H9 (cell line): ENCODE results near the gene MDFI. TPM values are rescaled to one million over a fixed set of nuclear protein-coding genes. Genes with fewer than 3 reads are reported as not detected.
"Not testable (repeated sequence)": the region's sequence is repeated elsewhere in the genome, so short reads cannot be mapped to it uniquely, and the experiment has no call there.

Source experiments
- DNase-seq: peaks from one replicate; pipeline ENCODE4 v3.0.0-alpha.2; 2017
- H2AFZ ChIP-seq: one replicate; pipeline ENCODE4 v1.6.1; 2013; ENCODE audit warnings: mild to moderate bottlenecking, low read length, control low read depth, moderate library complexity
- H2AK5ac ChIP-seq: 2 replicates; pipeline ENCODE4 v1.6.1; 2013; ENCODE audit warnings: low read length, control low read depth, mixed read lengths; ENCODE audit not compliant: insufficient read length
- H2BK120ac ChIP-seq: one replicate; pipeline ENCODE4 v1.6.1; 2013; ENCODE audit warnings: low read depth, mild to moderate bottlenecking, low read length, control low read depth, inconsistent platforms; ENCODE audit not compliant: poor library complexity, severe bottlenecking
- H2BK12ac ChIP-seq: 2 replicates; pipeline ENCODE4 v1.6.1; 2013; ENCODE audit warnings: low read length, control low read depth, mixed read lengths, low read depth; ENCODE audit not compliant: insufficient read length
- H2BK15ac ChIP-seq: 2 replicates; pipeline ENCODE4 v1.6.1; 2013; ENCODE audit warnings: low read depth, low read length, control low read depth
- H2BK20ac ChIP-seq: one replicate; pipeline ENCODE4 v1.6.1; 2013; ENCODE audit warnings: low read depth, mild to moderate bottlenecking, low read length, control low read depth, inconsistent platforms; ENCODE audit not compliant: poor library complexity, severe bottlenecking
- H2BK5ac ChIP-seq: 2 replicates; pipeline ENCODE4 v1.6.1; 2013; ENCODE audit warnings: low read length, control low read depth, mixed read lengths; ENCODE audit not compliant: insufficient read length
- H3K14ac ChIP-seq: 2 replicates; pipeline ENCODE4 v1.6.1; 2013; ENCODE audit warnings: low read length, control low read depth; ENCODE audit not compliant: insufficient read depth
- H3K18ac ChIP-seq: 2 replicates; pipeline ENCODE4 v1.6.1; 2013; ENCODE audit warnings: low read depth, mild to moderate bottlenecking, mixed read lengths, low read length, control low read depth; ENCODE audit not compliant: insufficient read length
- H3K23ac ChIP-seq: 2 replicates; pipeline ENCODE4 v1.6.1; 2013; ENCODE audit warnings: low read length, control low read depth, mixed read lengths, low read depth; ENCODE audit not compliant: insufficient read length
- H3K23me2 ChIP-seq: 2 replicates; pipeline ENCODE4 v1.6.1; 2013; ENCODE audit warnings: low read depth, mild to moderate bottlenecking, mixed read lengths, low read length, control low read depth; ENCODE audit not compliant: insufficient read length, poor library complexity, severe bottlenecking
- H3K27ac ChIP-seq: 2 replicates; pipeline ENCODE4 v1.5.1; 2013; ENCODE audit warnings: low read length, control low read depth, mixed read lengths, low read depth; ENCODE audit not compliant: insufficient read length
- H3K27me3 ChIP-seq: 2 replicates; pipeline ENCODE4 v1.6.1; 2013; ENCODE audit warnings: low read length, control low read depth, inconsistent platforms; ENCODE audit not compliant: insufficient read depth
- H3K4ac ChIP-seq: 2 replicates; pipeline ENCODE4 v1.6.1; 2013; ENCODE audit warnings: low read depth, mild to moderate bottlenecking, control low read depth, inconsistent platforms, low read length, moderate library complexity
- H3K4me1 ChIP-seq: 2 replicates; pipeline ENCODE4 v1.6.1; 2013; ENCODE audit warnings: low read length, control low read depth, inconsistent platforms; ENCODE audit not compliant: insufficient read depth
- H3K4me2 ChIP-seq: 2 replicates; pipeline ENCODE4 v1.6.1; 2013; ENCODE audit warnings: low read length, control low read depth, mixed read lengths; ENCODE audit not compliant: insufficient read length, insufficient read depth
- H3K56ac ChIP-seq: 2 replicates; pipeline ENCODE4 v1.6.1; 2013; ENCODE audit warnings: low read depth, mild to moderate bottlenecking, mixed read lengths, low read length, control low read depth; ENCODE audit not compliant: insufficient read length
- H3K79me1 ChIP-seq: 2 replicates; pipeline ENCODE4 v1.6.1; 2013; ENCODE audit warnings: low read depth, mild to moderate bottlenecking, moderate library complexity, low read length, control low read depth, inconsistent platforms; ENCODE audit not compliant: insufficient read depth, poor library complexity, severe bottlenecking
- H3K79me2 ChIP-seq: 2 replicates; pipeline ENCODE4 v1.6.1; 2013; ENCODE audit warnings: low read length, control low read depth, inconsistent platforms; ENCODE audit not compliant: insufficient read depth
- H3K9ac ChIP-seq: 2 replicates; pipeline ENCODE4 v1.6.1; 2013; ENCODE audit warnings: low read length, control low read depth, mixed read lengths; ENCODE audit not compliant: insufficient read length; ENCODE audit errors: extremely low read depth
- H3K9me3 ChIP-seq: one replicate; pipeline ENCODE4 v1.6.1; 2013; ENCODE audit warnings: low read depth, low read length, inconsistent platforms; ENCODE audit not compliant: control insufficient read depth
- H3T11ph ChIP-seq: one replicate; pipeline ENCODE4 v1.6.1; 2013; ENCODE audit warnings: mild to moderate bottlenecking, low read length, control low read depth, inconsistent platforms
- H4K20me1 ChIP-seq: one replicate; pipeline ENCODE4 v1.6.1; 2013; ENCODE audit not compliant: control insufficient read depth, insufficient read length, insufficient read depth
- H4K5ac ChIP-seq: 2 replicates; pipeline ENCODE4 v1.6.1; 2013; ENCODE audit warnings: low read depth, mild to moderate bottlenecking, mixed read lengths, low read length, control low read depth; ENCODE audit not compliant: insufficient read length
- H4K8ac ChIP-seq: replicated peaks from 2 replicates; pipeline ENCODE4 v1.6.1; 2013; ENCODE audit warnings: low read length, control low read depth, mixed read lengths, low read depth; ENCODE audit not compliant: insufficient read length
- H4K91ac ChIP-seq: 2 replicates; pipeline ENCODE4 v1.6.1; 2013; ENCODE audit warnings: low read depth, mild to moderate bottlenecking, moderate library complexity, mixed read lengths, low read length, control low read depth; ENCODE audit not compliant: insufficient read length
- H3K27ac Mint-ChIP-seq, 3 experiments: 2 replicates in 2 of 3; 3 replicates in 1 of 3; pipeline ENCODE4 v1.8.0; 2020 to 2021; ENCODE audit warnings: mixed read lengths in 3 of 3, mild to moderate bottlenecking in 1 of 3, moderate library complexity in 1 of 3
- H3K27me3 Mint-ChIP-seq: 2 replicates; pipeline ENCODE4 v1.8.0; 2021; ENCODE audit warnings: low read depth, mild to moderate bottlenecking, moderate library complexity, mixed read lengths
- H3K36me3 Mint-ChIP-seq, 3 experiments: 2 replicates in 2 of 3; 3 replicates in 1 of 3; pipeline ENCODE4 v1.8.0; 2020 to 2021; ENCODE audit warnings: low read depth in 3 of 3, mixed read lengths in 3 of 3; ENCODE audit not compliant: insufficient read depth in 1 of 3
- H3K4me1 Mint-ChIP-seq, 2 experiments: 2 replicates each; pipeline ENCODE4 v1.8.0; 2020; ENCODE audit warnings: mixed read lengths in 2 of 2
- H3K4me3 Mint-ChIP-seq, 2 experiments: 2 replicates in 1 of 2; 3 replicates in 1 of 2; pipeline ENCODE4 v1.8.0; 2020 to 2021; ENCODE audit warnings: mild to moderate bottlenecking in 2 of 2, mixed read lengths in 2 of 2, moderate library complexity in 1 of 2
- H3K9me3 Mint-ChIP-seq, 2 experiments: 2 replicates in 1 of 2; 3 replicates in 1 of 2; pipeline ENCODE4 v1.8.0; 2020; ENCODE audit warnings: mild to moderate bottlenecking in 2 of 2, mixed read lengths in 2 of 2, moderate library complexity in 1 of 2
- CTCF ChIP-seq: fragments of 200-600 bp; sonication (generic); conservative IDR thresholded peaks from 3 replicates; pipeline ENCODE4 v1.8.0; 2021; ENCODE audit warnings: antibody characterized with exemption, mild to moderate bottlenecking
- WGBS: extraction: QIAGEN DNeasy Blood & Tissue Kit; methylation state at CpG from one replicate; pipeline ENCODE4 v1.1.7; 2013; ENCODE audit warnings: missing lambda C conversion rate, low lambda C conversion rate, mixed read lengths; ENCODE audit not compliant: insufficient read length; ENCODE audit errors: extremely low coverage; 5-methylcytosine and 5-hydroxymethylcytosine counted together
- total RNA-seq: library from RNA; stranded (reverse); gene quantifications from 2 replicates; pipeline ENCODE4 v1.2.1, GENCODE V29; 2021

The MDFI gene
- total RNA-seq, 1 experiment from 2014 or later = 45.0 TPM

DNA sequence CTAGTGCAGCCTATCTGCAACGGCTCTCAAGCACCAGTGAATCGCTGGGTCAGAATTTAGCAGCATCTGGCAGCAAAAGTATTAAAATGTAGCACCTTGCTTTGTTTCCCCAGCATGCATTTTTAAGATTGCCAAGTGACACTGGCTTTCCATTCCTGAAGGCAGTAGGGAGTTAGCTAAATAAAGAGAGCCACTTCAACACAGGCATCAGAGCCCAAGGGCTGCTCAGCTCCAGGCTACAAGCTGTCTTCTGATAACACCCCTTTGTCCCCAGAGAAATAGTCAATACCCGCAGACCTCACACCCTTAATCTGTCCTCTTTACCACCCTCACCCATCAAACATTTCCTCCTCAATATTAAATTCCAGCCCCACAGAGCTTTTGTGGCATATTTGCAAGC, 19.7 kb upstream of the MDFI start:
- peaks cover 15 to 19% of the 10 kb centered on the region in 2 experiments for H3K4me1 Mint-ChIP-seq
- Histone ChIP-seq H2BK5ac (no peak overlapping the region), H3K23me2 (no peaks in the 10 kb centered on the region), H3K23ac (no peak overlapping the region), H3K4me2 (no peak overlapping the region), H4K20me1 (no peaks in the 10 kb centered on the region), H3K9ac (no peak overlapping the region), H3K18ac (no peak overlapping the region), H4K91ac (no peak overlapping the region), H3K79me2 (no peaks in the 10 kb centered on the region), H3K27ac (no peak overlapping the region), H3K9me3 (peaks cover under 1% of the 10 kb centered on the region), H2BK15ac (no peak overlapping the region), H3K27me3 (no peaks in the 10 kb centered on the region), H2AFZ (no peak overlapping the region), H3K4ac (no peak overlapping the region), H3K4me1 (no peaks in the 10 kb centered on the region), H2BK20ac (no peak overlapping the region), H2BK120ac (no peak overlapping the region), H3K56ac (no peak overlapping the region), H4K5ac (no peak overlapping the region), H4K8ac (no peak overlapping the region), H3T11ph (no peak overlapping the region), H2AK5ac (no peak overlapping the region), H3K14ac (no peak overlapping the region), H2BK12ac (no peak overlapping the region), H3K79me1 (no peaks in the 10 kb centered on the region)
- TF ChIP-seq CTCF = no peak
- H3K27me3 Mint-ChIP-seq = peaks cover 23% of the 10 kb centered on the region
- H3K36me3 Mint-ChIP-seq = peaks cover 0 to 37% (median 9%) of the 10 kb centered on the region in 3 experiments
- H3K9me3 Mint-ChIP-seq = peaks cover 32 to 39% of the 10 kb centered on the region in 2 experiments
- no CpG with 5 or more reads among the region's 3 CpGs for WGBS
- no peak overlapping the region for H3K4me3 Mint-ChIP-seq
- no peak overlapping the region for H3K27ac Mint-ChIP-seq
- no peak for DNase-seq

GRCh38 chr6:41619193-41619592, 19.1 kb upstream of the MDFI start:
- no CpG with 5 or more reads among the region's 4 CpGs for WGBS
- H3K4me3 Mint-ChIP-seq, H2BK15ac ChIP-seq, H3K9me3 ChIP-seq, H3K23ac ChIP-seq, H3K14ac ChIP-seq, H3K9ac ChIP-seq, H4K8ac ChIP-seq, H3K79me1 ChIP-seq, H2BK5ac ChIP-seq, H3K4ac ChIP-seq, H3K56ac ChIP-seq, H3K79me2 ChIP-seq, DNase-seq, H3K4me1 ChIP-seq, H3K23me2 ChIP-seq, H3K27ac Mint-ChIP-seq, H3K4me2 ChIP-seq, H2BK120ac ChIP-seq, H2AFZ ChIP-seq, H3K27me3 ChIP-seq, H4K91ac ChIP-seq, H2BK20ac ChIP-seq, H4K5ac ChIP-seq, H3T11ph ChIP-seq, H2BK12ac ChIP-seq, H2AK5ac ChIP-seq, H4K20me1 ChIP-seq, H3K27ac ChIP-seq, H3K18ac ChIP-seq: not testable (repeated sequence)
- Mint-ChIP-seq H3K4me1 (peaks cover 15 to 19% of the 10 kb centered on the region in 2 experiments), H3K27me3 (peaks cover 17% of the 10 kb centered on the region), H3K9me3 (peaks cover 28 to 34% of the 10 kb centered on the region in 2 experiments), H3K36me3 (peaks cover 0 to 31% (median 9%) of the 10 kb centered on the region in 3 experiments; a peak in 6 of 7 replicates)
